SK-N-SH treated with all-trans-retinoic acid at 6 μM for 48 hours (cell line): ENCODE measurements around the gene SLC6A16.

ENCODE experiments used
- CREB5 ChIP-seq: fragments of 250-450 bp; sonication (Bioruptor Pico); IDR thresholded peaks from 2 replicates; pipeline ENCODE4 v1.5.1; 2020; ENCODE audit warnings: low read depth, mild to moderate bottlenecking, moderate library complexity
- CSDC2 ChIP-seq: fragments of 250-450 bp; sonication (Bioruptor Pico); IDR thresholded peaks from 2 replicates; pipeline ENCODE4 v1.5.0; 2020; ENCODE audit warnings: mild to moderate bottlenecking, moderate library complexity
- CSRNP3 ChIP-seq: fragments of 250-450 bp; sonication (Bioruptor Pico); IDR thresholded peaks from 2 replicates; pipeline ENCODE4 v1.5.1; 2021; ENCODE audit warnings: mild to moderate bottlenecking, moderate library complexity
- ESRRG ChIP-seq: fragments of 250-450 bp; sonication (Bioruptor Pico); IDR thresholded peaks from 2 replicates; pipeline ENCODE4 v1.6.1; 2021; ENCODE audit warnings: mild to moderate bottlenecking
- GLIS3 ChIP-seq: fragments of 250-450 bp; sonication (Bioruptor Pico); IDR thresholded peaks from 2 replicates; pipeline ENCODE4 v1.5.0; 2020; ENCODE audit warnings: mild to moderate bottlenecking, moderate library complexity
- ISL1 ChIP-seq: fragments of 250-450 bp; sonication (Bioruptor Pico); IDR thresholded peaks from 2 replicates; pipeline ENCODE4 v2.1.2; 2022; ENCODE audit warnings: mild to moderate bottlenecking, moderate library complexity
- OSR1 ChIP-seq: fragments of 250-450 bp; sonication (Bioruptor Pico); IDR thresholded peaks from 2 replicates; pipeline ENCODE4 v1.8.0; 2022; ENCODE audit warnings: moderate library complexity, mild to moderate bottlenecking, inconsistent platforms
- PATZ1 ChIP-seq: fragments of 250-450 bp; sonication (Bioruptor Pico); IDR thresholded peaks from 2 replicates; pipeline ENCODE4 v1.8.0; 2020; ENCODE audit warnings: mild to moderate bottlenecking, moderate library complexity, borderline replicate concordance
- POU6F1 ChIP-seq: fragments of 250-450 bp; sonication (Bioruptor Pico); IDR thresholded peaks from 2 replicates; pipeline ENCODE4 v1.8.0; 2021; ENCODE audit warnings: low read depth, mild to moderate bottlenecking, moderate library complexity, borderline replicate concordance
- RARB ChIP-seq: fragments of 250-450 bp; sonication (Bioruptor Pico); IDR thresholded peaks from 2 replicates; pipeline ENCODE4 v1.8.0; 2021; ENCODE audit warnings: mild to moderate bottlenecking, moderate library complexity
- TOX ChIP-seq: fragments of 250-450 bp; sonication (Bioruptor Pico); IDR thresholded peaks from 2 replicates; pipeline ENCODE4 v1.8.0; 2021; ENCODE audit warnings: mild to moderate bottlenecking, moderate library complexity, borderline replicate concordance
- ZC3H10 ChIP-seq: fragments of 250-450 bp; sonication (Bioruptor Pico); IDR thresholded peaks from 2 replicates; pipeline ENCODE4 v1.5.1; 2021; ENCODE audit warnings: mild to moderate bottlenecking, moderate library complexity

GRCh38 chr19:49356382-49356781, 31.4 kb upstream of the SLC6A16 start:
- no peak for TF ChIP-seq ZC3H10 (CRISPR knock-in tag)
- TF ChIP-seq CREB5 (CRISPR knock-in tag), result no peak
- TF ChIP-seq CSRNP3, result no peak
- TF ChIP-seq RARB, result no peak
- no peak for TF ChIP-seq ISL1
- no peak for TF ChIP-seq OSR1
- TF ChIP-seq PATZ1 (CRISPR knock-in tag), result no peak
- no peak for TF ChIP-seq POU6F1 (CRISPR knock-in tag)
- TF ChIP-seq CSDC2 (CRISPR knock-in tag), result no peak
- no peak for TF ChIP-seq GLIS3 (CRISPR knock-in tag)
- no peak for TF ChIP-seq TOX (CRISPR knock-in tag)
- no peak for TF ChIP-seq ESRRG (CRISPR knock-in tag)
